Body of pancreas (tissue), 4 donors: Measurements from ENCODE around the gene BCL3.

Experiments used
- POLR2A ChIP-seq, 3 donors: fragments of 450-650 bp; IDR thresholded peaks; one replicate each; pipeline ENCODE4 v1.6.1; 2016; ENCODE audit warnings: antibody characterized with exemption in 3 of 3, mild to moderate bottlenecking in 2 of 3
- TF ChIP-seq, protein P1 (sequence below), 7 experiments: fragments of 450-650 bp in 4 of 7; fragments of 200-600 bp in 3 of 7; sonication (generic) in 3 of 7; IDR thresholded peaks; one replicate each; pipeline ENCODE4 v1.5.1; 2016 to 2019; ENCODE audit warnings: antibody characterized with exemption in 7 of 7

DNA sequence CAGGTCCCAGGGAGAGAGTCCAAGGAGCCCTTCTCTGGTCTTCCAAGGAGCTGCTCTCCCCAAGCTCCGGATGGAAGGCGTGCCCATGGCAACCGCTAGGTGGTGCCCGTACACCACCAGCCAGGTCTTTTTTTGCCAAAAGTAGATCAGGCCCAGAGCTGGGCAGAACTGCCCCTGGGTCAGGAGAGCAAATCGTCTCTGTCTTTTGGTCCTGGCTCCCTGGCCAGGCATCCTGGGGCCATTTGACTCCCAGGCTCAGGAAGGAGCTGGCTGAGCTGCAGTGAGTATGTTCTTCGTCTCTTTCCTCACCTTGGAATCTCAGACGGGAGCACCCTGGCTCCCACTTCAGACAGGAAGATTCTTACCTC lies 24.6 kb upstream of the BCL3 start:
- TF ChIP-seq, protein P1, sequence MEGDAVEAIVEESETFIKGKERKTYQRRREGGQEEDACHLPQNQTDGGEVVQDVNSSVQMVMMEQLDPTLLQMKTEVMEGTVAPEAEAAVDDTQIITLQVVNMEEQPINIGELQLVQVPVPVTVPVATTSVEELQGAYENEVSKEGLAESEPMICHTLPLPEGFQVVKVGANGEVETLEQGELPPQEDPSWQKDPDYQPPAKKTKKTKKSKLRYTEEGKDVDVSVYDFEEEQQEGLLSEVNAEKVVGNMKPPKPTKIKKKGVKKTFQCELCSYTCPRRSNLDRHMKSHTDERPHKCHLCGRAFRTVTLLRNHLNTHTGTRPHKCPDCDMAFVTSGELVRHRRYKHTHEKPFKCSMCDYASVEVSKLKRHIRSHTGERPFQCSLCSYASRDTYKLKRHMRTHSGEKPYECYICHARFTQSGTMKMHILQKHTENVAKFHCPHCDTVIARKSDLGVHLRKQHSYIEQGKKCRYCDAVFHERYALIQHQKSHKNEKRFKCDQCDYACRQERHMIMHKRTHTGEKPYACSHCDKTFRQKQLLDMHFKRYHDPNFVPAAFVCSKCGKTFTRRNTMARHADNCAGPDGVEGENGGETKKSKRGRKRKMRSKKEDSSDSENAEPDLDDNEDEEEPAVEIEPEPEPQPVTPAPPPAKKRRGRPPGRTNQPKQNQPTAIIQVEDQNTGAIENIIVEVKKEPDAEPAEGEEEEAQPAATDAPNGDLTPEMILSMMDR (IDR thresholded peaks at IDR 0.05), result peak; percentile 90 to 99 (median 97)
- no peak for TF ChIP-seq POLR2A (IDR thresholded peaks at IDR 0.05)
